Endothelial cell of umbilical vein (primary cell): ENCODE data around the gene C17orf100. TPM values are rescaled to one million over a fixed set of nuclear protein-coding genes. Genes with fewer than 3 reads are reported as not detected.
A peak's percentile ranks its signal among the peaks of the same experiment; 100 is the strongest.

ENCODE experiments used
- BruUV-seq: library from RNA; stranded (reverse); fragments of 400-500 nt; replicated peaks from 2 replicates; lab custom pipeline; 2021; lab: Mats Ljungman, UMichigan
- CTCF ChIA-PET: fragments of 300-600, 350-600 bp; sonication (Branson Sonifier 250); formaldehyde crosslinking; loops from one replicate; lab custom pipeline; 2021; ENCODE audit warnings: antibody characterized with exemption, inconsistent platforms; lab: Charles Lee
- POLR2A ChIA-PET: fragments of 300-600, 350-600 bp; sonication (Branson Sonifier 250); formaldehyde crosslinking; loops from one replicate; lab custom pipeline; 2021; ENCODE audit warnings: antibody characterized with exemption, inconsistent platforms; lab: Charles Lee
- DNase-seq: peaks from one replicate; pipeline ENCODE4 v3.0.0-alpha.2; 2011; ENCODE audit warnings: low read depth, low spot score
- FAIRE-seq: peaks from 2 replicates; lab custom pipeline; 2011; peaks lifted over from hg19 to GRCh38; lab: Jason Lieb, UNC
- H2AFZ ChIP-seq: 2 replicates; pipeline ENCODE4 v1.6.0; 2012; ENCODE audit warnings: low read depth, low read length, control low read depth, inconsistent platforms
- H3K27ac ChIP-seq: 2 replicates; pipeline ENCODE4 v1.5.1; 2011; ENCODE audit warnings: low read depth, mild to moderate bottlenecking, control low read depth, low read length, moderate library complexity; ENCODE audit not compliant: insufficient read depth
- H3K27me3 ChIP-seq, 2 experiments: 2 replicates each; pipeline versions ENCODE4 v1.6.0 to v1.6.1; 2011; ENCODE audit warnings: low read length in 2 of 2, mixed read lengths in 1 of 2; ENCODE audit not compliant: control insufficient read depth in 2 of 2, insufficient read depth in 2 of 2
- H3K36me3 ChIP-seq, 2 experiments: 2 replicates in 1 of 2; 3 replicates in 1 of 2; pipeline ENCODE4 v1.5.1; 2011; ENCODE audit warnings: low read length in 2 of 2, mild to moderate bottlenecking in 1 of 2, moderate library complexity in 1 of 2; ENCODE audit not compliant: control insufficient read depth in 2 of 2, insufficient read depth in 2 of 2; ENCODE audit errors: extremely low read depth in 1 of 2
- H3K4me1 ChIP-seq: 3 replicates; pipeline ENCODE4 v1.5.1; 2011; ENCODE audit warnings: mild to moderate bottlenecking, low read length; ENCODE audit not compliant: control insufficient read depth, insufficient read depth; ENCODE audit errors: extremely low read depth
- H3K4me2 ChIP-seq: 2 replicates; pipeline ENCODE4 v1.6.1; 2011; ENCODE audit warnings: low read length, control low read depth, mixed read lengths; ENCODE audit not compliant: insufficient read depth
- H3K4me3 ChIP-seq, 3 experiments: fragments of 200-600 bp in 1 of 3; sonication (generic), shearing (Covaris generic) in 1 of 3; replicated peaks in 1 of 3; 2 replicates each; pipeline ENCODE4 v1.5.1; 2011 to 2016; ENCODE audit warnings: control low read depth in 3 of 3, low read length in 3 of 3, mild to moderate bottlenecking in 2 of 3, inconsistent platforms in 1 of 3, low read depth in 1 of 3, moderate library complexity in 1 of 3; ENCODE audit not compliant: insufficient read depth in 1 of 3
- H3K79me2 ChIP-seq: 2 replicates; pipeline ENCODE4 v1.6.0; 2012; ENCODE audit warnings: low read length, inconsistent platforms; ENCODE audit not compliant: control insufficient read depth, insufficient read depth
- H3K9ac ChIP-seq: replicated peaks from 2 replicates; pipeline ENCODE3; 2011; ENCODE audit warnings: low read length, control low read depth; ENCODE audit not compliant: insufficient read depth; ENCODE audit errors: extremely low read depth
- H3K9me1 ChIP-seq: replicated peaks from 3 replicates; pipeline ENCODE4 v1.6.0; 2011; ENCODE audit warnings: mild to moderate bottlenecking, low read length; ENCODE audit not compliant: control insufficient read depth, insufficient read depth; ENCODE audit errors: extremely low read depth
- H3K9me3 ChIP-seq: replicated peaks from 2 replicates; pipeline ENCODE4 v1.5.1; 2012; ENCODE audit warnings: low read length, inconsistent platforms; ENCODE audit not compliant: control insufficient read depth, insufficient read depth
- H4K20me1 ChIP-seq: replicated peaks from 2 replicates; pipeline ENCODE3; 2011; ENCODE audit warnings: mild to moderate bottlenecking, low read length; ENCODE audit not compliant: control insufficient read depth, insufficient read depth; ENCODE audit errors: extremely low read depth
- CTCF ChIP-seq, 2 donors: IDR thresholded peaks; 1 replicate in 1 of 2; 2 replicates in 1 of 2; pipeline ENCODE4 v1.5.1; 2011; ENCODE audit warnings: low read length in 2 of 2, mild to moderate bottlenecking in 2 of 2, moderate library complexity in 2 of 2, control low read depth in 1 of 2, inconsistent platforms in 1 of 2, low read depth in 1 of 2; ENCODE audit not compliant: insufficient read depth in 1 of 2; ENCODE audit errors: extremely low read depth in 1 of 2
- FOS ChIP-seq: IDR thresholded peaks from 2 replicates; pipeline ENCODE4 v1.6.1; 2011; ENCODE audit warnings: mild to moderate bottlenecking, low read length, moderate library complexity, borderline replicate concordance; ENCODE audit not compliant: insufficient read depth
- GATA2 ChIP-seq: IDR thresholded peaks from 2 replicates; pipeline ENCODE4 v1.7.0; 2011; ENCODE audit warnings: low read depth, mild to moderate bottlenecking, moderate library complexity, mixed read lengths, low read length; ENCODE audit not compliant: insufficient read length, insufficient read depth
- JUN ChIP-seq: IDR thresholded peaks from 2 replicates; pipeline ENCODE4 v1.6.1; 2011; ENCODE audit warnings: borderline replicate concordance, low read depth; ENCODE audit not compliant: insufficient read length, insufficient read depth
- MYC ChIP-seq: IDR thresholded peaks from one replicate; pipeline ENCODE4 v1.6.1; 2011; ENCODE audit warnings: mild to moderate bottlenecking, low read depth, low read length
- POLR2AphosphoS5 ChIP-seq: IDR thresholded peaks from 2 replicates; pipeline ENCODE4 v1.6.1; 2012; ENCODE audit warnings: low read depth, mild to moderate bottlenecking, control low read depth, low read length, moderate library complexity; ENCODE audit not compliant: insufficient read depth
- dilution Hi-C: fragments of 300-500 bp; cut with MboI; formaldehyde crosslinking; loops from one replicate; pipeline ENCODE4 v1.15.0; 2019; ENCODE audit warnings: low sequenced_read_pairs; ENCODE audit not compliant: extremely low pct_ligation_motif_present
- intact Hi-C: fragments of 100-400 bp; cut with micrococcal nuclease; formaldehyde crosslinking; loops from one replicate; pipeline ENCODE4 v1.10.0; 2022
- polyA plus RNA-seq, 4 experiments: library from polyadenylated mRNA; depleted of rRNA in 3 of 4; stranded (reverse) in 3 of 4; unstranded in 1 of 4; fragments of >200 nt; gene quantifications; 2 replicates each; pipeline versions ENCODE4 v1.2.1 to v1.2.3, GENCODE V29; 2011 to 2012; ENCODE audit warnings: missing spikeins in 1 of 4
- total RNA-seq: library from RNA; stranded (reverse); gene quantifications from 2 replicates; pipeline ENCODE4 v1.2.3, GENCODE V29; 2021
- TF ChIP-seq, protein P1 (sequence below): IDR thresholded peaks from 2 replicates; pipeline ENCODE4 v1.6.1; 2011; ENCODE audit not compliant: insufficient read depth, insufficient read length

C17orf100 gene
- total and polyA plus RNA-seq, 2 donors (not counting 3 experiments of a cell fraction or from before 2014, with no cell fraction given), result 0.99 to 1.4 TPM

DNA sequence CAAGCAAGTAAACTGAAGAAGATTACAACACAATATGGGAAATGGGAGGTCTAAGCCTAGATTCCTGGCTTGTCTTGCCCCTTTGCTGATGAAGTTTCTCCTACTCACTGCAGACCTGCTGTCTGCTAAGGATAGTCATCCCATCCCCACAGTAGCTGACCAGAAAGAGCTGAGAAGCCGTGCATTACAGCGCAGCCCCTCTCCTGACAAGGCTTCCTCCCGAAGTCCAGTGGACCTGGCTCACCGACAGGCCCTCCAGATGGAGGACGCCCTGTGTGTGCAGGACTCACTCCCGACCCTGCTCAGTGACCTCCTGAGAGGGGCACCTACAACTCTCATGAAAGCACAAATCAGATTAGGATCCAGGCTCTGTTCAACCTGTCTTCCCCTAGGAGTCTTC, 46.4 kb upstream of the C17orf100 start:
- Histone ChIP-seq H3K9ac (no peak overlapping the region), H3K4me1 (no peaks in the 10 kb centered on the region), H3K9me3 (no peaks in the 10 kb centered on the region), H4K20me1 (no peaks in the 10 kb centered on the region), H3K9me1 (no peaks in the 10 kb centered on the region), H3K4me2 (no peak overlapping the region), H3K36me3 (peaks cover 33 to 35% of the 10 kb centered on the region in 2 experiments), H3K27me3 (no peaks in the 10 kb centered on the region), H3K27ac (no peak overlapping the region), H2AFZ (no peak overlapping the region), H3K4me3 (no peak overlapping the region), H3K79me2 (no peaks in the 10 kb centered on the region)
- BruUV-seq, result no TSS peak
- no peak for DNase-seq
- intact Hi-C loops, result no loop called here
- dilution Hi-C loops, result no loop called here
- TF ChIP-seq MYC, result no peak
- no peak for FAIRE-seq
- ChIA-PET CTCF (no interaction called here), POLR2A (no interaction called here)

DNA sequence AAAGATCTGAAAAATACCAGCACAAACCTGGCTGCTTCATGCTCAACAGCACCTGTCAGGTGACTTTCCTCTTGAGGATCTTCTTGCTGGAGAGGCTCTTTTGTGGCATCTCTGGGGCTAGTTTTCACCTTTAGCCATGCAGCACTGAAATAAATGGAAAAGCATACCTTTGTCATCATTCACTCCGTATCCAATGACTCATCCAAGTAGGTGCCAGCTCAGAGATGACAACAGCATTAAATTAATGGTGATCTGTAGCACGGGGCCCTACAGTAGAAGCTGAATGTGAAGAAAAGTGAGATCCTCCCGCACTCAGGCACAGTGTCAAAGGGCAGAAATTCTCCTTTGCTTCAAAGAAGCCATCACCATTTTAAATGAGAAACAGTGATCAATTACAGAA, 43.2 kb upstream of the C17orf100 start:
- dilution Hi-C loops, result no loop called here
- no peak overlapping the region for H3K4me3 ChIP-seq
- intact Hi-C loops, result no loop called here
- no peaks in the 10 kb centered on the region for H3K4me1 ChIP-seq
- H3K9me1 ChIP-seq, result no peaks in the 10 kb centered on the region
- H3K9me3 ChIP-seq, result no peaks in the 10 kb centered on the region
- FAIRE-seq, result no peak
- BruUV-seq, result no TSS peak
- CTCF ChIA-PET, result interaction anchor here (0.7 to 2.6 kb wide), 5 partner anchors 10 to 137 kb away, joined by 3 to 7 read pairs (median 5); no protein-coding TSS in a partner anchor
- no peak overlapping the region for H3K27ac ChIP-seq
- no peak overlapping the region for H2AFZ ChIP-seq
- no peaks in the 10 kb centered on the region for H4K20me1 ChIP-seq
- H3K79me2 ChIP-seq, result peaks cover under 1% of the 10 kb centered on the region
- no peaks in the 10 kb centered on the region for H3K27me3 ChIP-seq
- no peak for DNase-seq
- peaks cover 29% of the 10 kb centered on the region in 2 experiments for H3K36me3 ChIP-seq
- no peak overlapping the region for H3K9ac ChIP-seq
- POLR2A ChIA-PET, result no interaction called here
- no peak overlapping the region for H3K4me2 ChIP-seq
- TF ChIP-seq, protein P1, sequence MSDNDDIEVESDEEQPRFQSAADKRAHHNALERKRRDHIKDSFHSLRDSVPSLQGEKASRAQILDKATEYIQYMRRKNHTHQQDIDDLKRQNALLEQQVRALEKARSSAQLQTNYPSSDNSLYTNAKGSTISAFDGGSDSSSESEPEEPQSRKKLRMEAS, result no peak
- no peak for TF ChIP-seq CTCF (IDR thresholded peaks at IDR 0.05; ENCODE audit: extremely low read depth in 1 of 2, insufficient read depth in 1 of 2, low read depth in 1 of 2, low read length in 2 of 2)
- no peak for TF ChIP-seq FOS
- TF ChIP-seq POLR2AphosphoS5, result no peak
- no peak for TF ChIP-seq GATA2
- peak; percentile 19 for TF ChIP-seq JUN
- TF ChIP-seq MYC, result no peak
